T-helper 2 cell treated with Interferon-gamma antibody and Interleukin-4, amounts not matched to agents 100 ng/mL and 5 ng/mL, for 36 hours (primary cell): ENCODE measurements around the gene ACTRT3. TPM values are rescaled to one million over a fixed set of nuclear protein-coding genes. Genes with fewer than 3 reads are reported as not detected.
"Not testable (repeated sequence)": the region's sequence is repeated elsewhere in the genome, so short reads cannot be mapped to it uniquely, and the experiment has no call there.

Source experiments
- intact Hi-C: fragments of 100-400 bp; cut with micrococcal nuclease; formaldehyde crosslinking; loops from one replicate; pipeline ENCODE4 v1.15.1; 2023
- total RNA-seq: library from RNA; stranded (reverse); gene quantifications from 2 replicates; pipeline ENCODE4 v1.2.3, GENCODE V29; 2022

The ACTRT3 gene
- total RNA-seq, 1 donor from 2014 or later: 0.45 TPM

GRCh38 chr3:169772897-169773816, 3.8 kb upstream of the ACTRT3 start, which contains the start of gene MYNN:
MYNN (plus strand) TSS chr3:169773396; CDS start chr3:169774296, 900 bp downstream.
- intact Hi-C loops: loop anchor here (1.0 to 5.0 kb wide), 7 partner anchors 8 to 1134 kb away; partner anchors contain the start of genes EIF5A2, LRRC34, LRRIQ4 and RPL22L1

- intact Hi-C loops: loop anchor here (1.0 to 5.0 kb wide), 4 partner anchors 408 to 1135 kb away; partner anchors contain the start of genes EIF5A2, RPL22L1 and SKIL
Measured at GRCh38 chr3:169772305-169772896, 3.0 kb upstream of the ACTRT3 start.

- intact Hi-C loops: loop anchor here (1.0 to 5.0 kb wide), 4 partner anchors 409 to 1136 kb away; partner anchors contain the start of genes EIF5A2, RPL22L1 and SKIL
Measured at GRCh38 chr3:169771497-169772304, 2.3 kb upstream of the ACTRT3 start.

- intact Hi-C loops: loop anchor here (1.0 to 5.0 kb wide), 9 partner anchors 8 to 1697 kb away; partner anchors contain the start of genes MECOM, MYNN, PHC3 and PRKCI
Measured at GRCh38 chr3:169764882-169765612, 4.3 kb downstream of the ACTRT3 start, which contains the start of gene TERC. TERC (minus strand) TSS chr3:169765060.

GRCh38 chr3:169764312-169764881, 5.0 kb downstream of the ACTRT3 start:
- intact Hi-C loops: loop anchor here (1.0 to 5.0 kb wide), 4 partner anchors 102 to 512 kb away; partner anchors contain the start of genes MECOM, PHC3 and SEC62

GRCh38 chr3:169760479-169760878, 8.9 kb downstream of the ACTRT3 start:
- intact Hi-C loops: loop anchor here (5.0 kb wide), 1 partner anchor 98 kb away; the partner anchor contains the start of gene MECOM

- intact Hi-C loops: loop anchor here (5.0 to 10.0 kb wide), 2 partner anchors 614 to 1053 kb away; no protein-coding TSS in a partner anchor
Measured at GRCh38 chr3:169759256-169759655, 10.1 kb downstream of the ACTRT3 start.

GRCh38 chr3:169758359-169758994, 10.9 kb downstream of the ACTRT3 start:
- intact Hi-C loops: loop anchor here (5.0 to 10.0 kb wide), 2 partner anchors 614 to 1054 kb away; no protein-coding TSS in a partner anchor

- intact Hi-C loops: loop anchor here (5.0 to 10.0 kb wide), 2 partner anchors 611 to 1057 kb away; no protein-coding TSS in a partner anchor
Measured at GRCh38 chr3:169755488-169755887, 13.9 kb downstream of the ACTRT3 start.

- intact Hi-C loops: loop anchor here (5.0 to 10.0 kb wide), 2 partner anchors 610 to 1058 kb away; no protein-coding TSS in a partner anchor
Measured at GRCh38 chr3:169754711-169755110, 14.7 kb downstream of the ACTRT3 start.

- intact Hi-C loops: loop anchor here (10.0 kb wide), 1 partner anchor 607 kb away; no protein-coding TSS in a partner anchor
Measured at GRCh38 chr3:169751875-169752274, 17.5 kb downstream of the ACTRT3 start.

- intact Hi-C loops: loop anchor here (10.0 kb wide), 1 partner anchor 606 kb away; no protein-coding TSS in a partner anchor
Measured at GRCh38 chr3:169750665-169751064, 18.7 kb downstream of the ACTRT3 start.

GRCh38 chr3:169748670-169749069, 20.7 kb downstream of the ACTRT3 start:
- intact Hi-C loops: no loop called here

GRCh38 chr3:169746924-169747323, 22.4 kb downstream of the ACTRT3 start:
- intact Hi-C loops: no loop called here

- intact Hi-C loops: no loop called here
Measured at GRCh38 chr3:169744366-169745054, 24.9 kb downstream of the ACTRT3 start.

GRCh38 chr3:169739067-169739466, 30.3 kb downstream of the ACTRT3 start:
- intact Hi-C loops: no loop called here

- intact Hi-C loops: not testable (repeated sequence)
Measured at GRCh38 chr3:169731857-169732256, 37.5 kb downstream of the ACTRT3 start.

- intact Hi-C loops: no loop called here
Measured at GRCh38 chr3:169722724-169723123, 46.6 kb downstream of the ACTRT3 start.
